ENCODE measurements around the gene GLT6D1.
A peak's percentile ranks its signal among the peaks of the same experiment; 100 is the strongest.

DNA sequence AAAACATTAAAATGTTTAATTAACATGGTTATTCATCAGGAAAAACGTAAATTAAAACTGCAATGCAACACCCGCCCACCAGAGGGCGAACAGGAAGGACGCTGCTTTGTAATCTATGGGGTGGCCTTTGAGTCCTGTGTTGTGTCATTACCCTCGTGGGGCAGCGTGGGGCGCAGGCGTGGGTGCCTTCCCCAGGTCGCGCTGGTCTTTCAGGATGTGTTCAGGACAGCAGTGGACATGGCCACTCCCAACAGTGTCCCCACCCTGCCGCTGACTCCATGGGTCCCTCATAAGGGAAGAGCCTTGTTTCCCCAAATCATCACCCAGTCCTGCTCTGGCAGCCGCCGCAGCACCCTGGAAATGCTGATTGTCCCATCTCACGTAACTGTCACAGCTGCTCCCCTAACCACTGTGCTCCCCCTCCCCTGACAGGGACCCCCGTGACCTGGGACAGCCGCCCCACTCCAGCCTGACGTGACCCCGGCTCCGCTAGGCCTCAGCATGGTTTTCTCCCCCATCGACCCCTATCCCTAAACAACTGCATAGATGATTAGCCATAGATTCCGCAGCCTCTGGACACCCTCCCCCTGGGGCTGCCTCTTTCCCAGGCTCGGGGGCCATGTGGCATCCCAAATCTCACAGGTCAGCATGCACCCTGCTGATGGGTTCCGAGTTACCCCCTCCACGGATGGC, 36.4 kb downstream of the GLT6D1 start:
- TF ChIP-seq, protein P1, sequence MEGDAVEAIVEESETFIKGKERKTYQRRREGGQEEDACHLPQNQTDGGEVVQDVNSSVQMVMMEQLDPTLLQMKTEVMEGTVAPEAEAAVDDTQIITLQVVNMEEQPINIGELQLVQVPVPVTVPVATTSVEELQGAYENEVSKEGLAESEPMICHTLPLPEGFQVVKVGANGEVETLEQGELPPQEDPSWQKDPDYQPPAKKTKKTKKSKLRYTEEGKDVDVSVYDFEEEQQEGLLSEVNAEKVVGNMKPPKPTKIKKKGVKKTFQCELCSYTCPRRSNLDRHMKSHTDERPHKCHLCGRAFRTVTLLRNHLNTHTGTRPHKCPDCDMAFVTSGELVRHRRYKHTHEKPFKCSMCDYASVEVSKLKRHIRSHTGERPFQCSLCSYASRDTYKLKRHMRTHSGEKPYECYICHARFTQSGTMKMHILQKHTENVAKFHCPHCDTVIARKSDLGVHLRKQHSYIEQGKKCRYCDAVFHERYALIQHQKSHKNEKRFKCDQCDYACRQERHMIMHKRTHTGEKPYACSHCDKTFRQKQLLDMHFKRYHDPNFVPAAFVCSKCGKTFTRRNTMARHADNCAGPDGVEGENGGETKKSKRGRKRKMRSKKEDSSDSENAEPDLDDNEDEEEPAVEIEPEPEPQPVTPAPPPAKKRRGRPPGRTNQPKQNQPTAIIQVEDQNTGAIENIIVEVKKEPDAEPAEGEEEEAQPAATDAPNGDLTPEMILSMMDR (IDR thresholded peaks at IDR 0.05), result peak in 5 of 6 experiments; percentile 48 to 79 (median 63)
- no peak for TF ChIP-seq POLR2A (IDR thresholded peaks at IDR 0.05)
